MCF 10A (cell line): ENCODE results near the gene CFAP61. TPM values are rescaled to one million over a fixed set of nuclear protein-coding genes. Genes with fewer than 3 reads are reported as not detected.

Experiments
- BruUV-seq: library from RNA; stranded (reverse); fragments of 400-500 nt; replicated peaks from 2 replicates; lab custom pipeline; 2021; lab: Mats Ljungman, UMichigan
- CTCF ChIA-PET: fragments of 300-600 bp; sonication (Branson Sonifier 250); formaldehyde crosslinking; extraction: SDS; loops from one replicate; lab custom pipeline; 2021; ENCODE audit warnings: antibody characterized with exemption, inconsistent platforms; lab: Yijun Ruan, JAX
- POLR2A ChIA-PET: fragments of 300-600, 350-650 bp; sonication (Branson Sonifier 250); formaldehyde crosslinking; extraction: SDS; loops from one replicate; lab custom pipeline; 2020; ENCODE audit warnings: antibody characterized with exemption, inconsistent platforms; lab: Yijun Ruan, JAX
- DNase-seq: peaks from one replicate; pipeline ENCODE4 v3.0.0-alpha.2; 2018; ENCODE audit not compliant: unreplicated experiment
- H3K27ac Mint-ChIP-seq: one replicate; pipeline ENCODE4 v1.8.0; 2022; ENCODE audit warnings: mild to moderate bottlenecking, low read depth, mixed read lengths; ENCODE audit not compliant: unreplicated experiment
- H3K27me3 Mint-ChIP-seq: one replicate; pipeline ENCODE4 v1.8.0; 2022; ENCODE audit warnings: mixed read lengths; ENCODE audit not compliant: insufficient read depth, unreplicated experiment
- H3K36me3 Mint-ChIP-seq: one replicate; pipeline ENCODE4 v1.8.0; 2022; ENCODE audit warnings: mild to moderate bottlenecking, moderate library complexity, mixed read lengths; ENCODE audit not compliant: insufficient read depth, unreplicated experiment
- H3K4me1 Mint-ChIP-seq: one replicate; pipeline ENCODE4 v1.8.0; 2022; ENCODE audit warnings: mixed read lengths; ENCODE audit not compliant: insufficient read depth, unreplicated experiment
- H3K4me3 Mint-ChIP-seq: one replicate; pipeline ENCODE4 v1.8.0; 2022; ENCODE audit warnings: mild to moderate bottlenecking, moderate library complexity, mixed read lengths; ENCODE audit not compliant: unreplicated experiment
- H3K9me3 Mint-ChIP-seq: one replicate; pipeline ENCODE4 v1.8.0; 2022; ENCODE audit warnings: mixed read lengths; ENCODE audit not compliant: unreplicated experiment
- CTCF ChIP-seq: fragments of 200-600 bp; IDR thresholded peaks from one replicate; pipeline ENCODE4 v1.8.0; 2022; ENCODE audit warnings: antibody characterized with exemption, mild to moderate bottlenecking; ENCODE audit not compliant: unreplicated experiment
- intact Hi-C: fragments of 100-400 bp; cut with micrococcal nuclease; formaldehyde crosslinking; loops from 2 replicates; pipeline ENCODE4 v1.14.1; 2022
- total RNA-seq: library from RNA; stranded (reverse); gene quantifications from 2 replicates; pipeline ENCODE4 v1.2.3, GENCODE V29; 2022

The CFAP61 gene
- total RNA-seq, 1 experiment from 2014 or later: 1.5 TPM

DNA sequence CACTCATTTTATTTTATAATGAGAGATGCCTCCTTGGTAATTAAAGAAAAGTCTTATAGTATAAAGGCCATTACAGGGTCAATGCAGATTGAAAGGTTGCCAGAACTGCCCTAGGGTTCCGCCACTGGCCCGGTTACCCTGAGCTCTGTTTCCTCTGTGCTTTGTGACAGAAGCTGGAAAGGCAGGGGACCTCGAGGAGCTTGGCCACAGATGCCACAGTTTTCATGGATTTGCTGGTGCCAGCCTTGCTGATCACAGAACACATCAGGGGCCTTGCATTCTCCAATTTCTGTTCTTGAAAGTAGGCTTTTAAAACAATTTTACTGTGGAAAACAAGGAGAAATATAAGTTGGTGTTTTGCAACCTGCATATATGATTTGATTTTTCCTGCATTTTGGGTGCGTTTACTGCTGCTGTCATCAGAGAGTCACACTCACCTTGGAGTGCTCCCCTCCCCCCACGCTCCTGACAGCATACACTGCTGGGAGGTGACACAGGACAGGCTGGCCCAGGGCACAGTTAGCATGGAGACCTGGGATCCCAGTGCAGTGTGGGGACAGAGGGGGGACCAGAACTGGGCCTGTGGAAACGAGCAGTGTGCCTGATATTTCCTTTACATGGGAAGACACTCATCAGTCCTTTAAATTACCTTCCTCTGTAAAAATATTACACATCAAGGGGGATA lies 142.8 kb downstream of the CFAP61 start:
- no peaks in the 10 kb centered on the region for H3K9me3 Mint-ChIP-seq
- no peak for TF ChIP-seq CTCF
- ChIA-PET CTCF (interaction anchor here (0.6 kb wide), 1 partner anchor 643 kb away, joined by 4 read pairs; no protein-coding TSS in a partner anchor), POLR2A (no interaction called here)
- H3K4me1 Mint-ChIP-seq: no peaks in the 10 kb centered on the region
- BruUV-seq: no TSS peak
- no peak overlapping the region for H3K4me3 Mint-ChIP-seq
- no peaks in the 10 kb centered on the region for H3K36me3 Mint-ChIP-seq
- intact Hi-C loops: no loop called here
- no peak overlapping the region for H3K27ac Mint-ChIP-seq
- no peak for DNase-seq
- no peaks in the 10 kb centered on the region for H3K27me3 Mint-ChIP-seq

GRCh38 chr20:20196610-20197009 lies 144.3 kb downstream of the CFAP61 start:
- no peak for DNase-seq
- no peaks in the 10 kb centered on the region for H3K9me3 Mint-ChIP-seq
- POLR2A ChIA-PET: no interaction called here
- no peak for TF ChIP-seq CTCF
- BruUV-seq: no TSS peak
- H3K4me1 Mint-ChIP-seq: no peaks in the 10 kb centered on the region
- H3K27ac Mint-ChIP-seq: no peak overlapping the region
- intact Hi-C loops: no loop called here
- H3K4me3 Mint-ChIP-seq: no peak overlapping the region
- no peaks in the 10 kb centered on the region for H3K27me3 Mint-ChIP-seq
- H3K36me3 Mint-ChIP-seq: no peaks in the 10 kb centered on the region
- CTCF ChIA-PET: no interaction called here

DNA sequence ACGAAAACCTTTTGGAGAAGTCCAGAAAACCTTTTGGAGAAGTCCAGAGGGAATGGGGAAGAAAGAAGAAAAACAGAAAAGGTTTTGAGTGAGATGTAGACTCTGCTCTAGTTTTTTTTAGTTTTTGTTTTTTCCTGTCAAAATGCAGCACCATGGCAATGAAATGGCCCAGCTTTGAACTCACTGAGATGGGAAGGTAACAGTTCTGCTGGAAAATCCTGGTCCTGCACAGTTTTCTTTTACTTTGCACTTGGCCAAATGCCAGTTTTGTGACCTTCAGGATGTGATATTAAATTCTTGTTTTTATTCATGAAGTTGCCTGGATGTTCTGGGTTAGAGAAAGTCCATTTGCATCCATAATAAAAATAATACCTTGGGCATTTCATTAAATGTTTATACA lies 145.7 kb downstream of the CFAP61 start:
- Mint-ChIP-seq H3K27me3 (no peaks in the 10 kb centered on the region), H3K27ac (no peak overlapping the region), H3K9me3 (no peaks in the 10 kb centered on the region), H3K4me1 (no peaks in the 10 kb centered on the region), H3K36me3 (no peaks in the 10 kb centered on the region), H3K4me3 (no peak overlapping the region)
- DNase-seq: no peak
- intact Hi-C loops: no loop called here
- POLR2A ChIA-PET: no interaction called here
- CTCF ChIA-PET: interaction anchor here (0.7 kb wide), 1 partner anchor 413 kb away, joined by 3 read pairs; no protein-coding TSS in a partner anchor
- TF ChIP-seq CTCF: no peak
- no TSS peak for BruUV-seq

DNA sequence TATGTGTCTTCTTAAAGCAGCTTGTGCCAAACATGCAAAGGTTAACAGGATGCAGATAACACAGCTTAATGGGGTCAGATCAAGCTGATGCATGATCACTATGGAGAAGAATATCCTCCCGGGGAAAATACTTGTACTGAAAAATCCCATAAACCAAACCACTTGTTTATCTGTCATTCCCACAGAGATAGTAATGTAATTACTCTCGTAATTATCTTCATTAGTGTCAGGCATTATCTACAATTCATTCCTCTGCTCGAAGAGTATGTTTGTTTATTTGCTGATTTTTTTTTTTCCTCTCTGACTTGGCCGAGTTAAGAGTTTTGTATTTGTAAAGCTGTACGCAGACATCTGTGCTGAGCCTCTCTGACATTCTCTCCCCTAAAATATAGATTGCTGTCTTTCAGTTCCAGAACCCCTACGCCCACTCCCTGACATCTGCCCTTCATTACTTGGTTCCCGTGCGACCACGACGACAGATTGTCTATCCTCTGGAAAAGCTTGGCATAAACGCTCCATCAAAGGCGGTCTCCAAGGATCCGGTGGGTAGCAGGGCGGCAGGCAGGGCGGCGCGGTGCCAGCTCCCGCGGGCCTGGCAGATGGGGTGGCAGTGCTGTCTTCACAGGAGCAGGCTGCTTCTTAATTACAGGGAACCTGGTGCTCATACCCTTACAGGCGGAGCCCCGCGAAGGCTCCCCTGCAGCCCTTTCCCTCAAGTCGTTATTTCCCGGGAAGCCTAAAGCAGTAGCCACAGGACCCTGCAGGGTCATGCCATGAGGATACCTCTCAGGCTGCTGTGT lies 147.2 kb downstream of the CFAP61 start:
- POLR2A ChIA-PET: interaction anchor here (1.1 kb wide), 1 partner anchor 10 kb away, joined by 3 read pairs; no protein-coding TSS in a partner anchor
- no peak overlapping the region for H3K4me3 Mint-ChIP-seq
- no TSS peak for BruUV-seq
- H3K36me3 Mint-ChIP-seq: no peaks in the 10 kb centered on the region
- intact Hi-C loops: no loop called here
- CTCF ChIA-PET: no interaction called here
- TF ChIP-seq CTCF: no peak
- no peak overlapping the region for H3K27ac Mint-ChIP-seq
- no peaks in the 10 kb centered on the region for H3K9me3 Mint-ChIP-seq
- H3K27me3 Mint-ChIP-seq: no peaks in the 10 kb centered on the region
- no peak for DNase-seq
- H3K4me1 Mint-ChIP-seq: no peaks in the 10 kb centered on the region
